GM10847 (cell line): ENCODE measurements around the gene NFIA.

Source experiments
- POLR2A ChIP-seq: IDR thresholded peaks from 2 replicates; pipeline ENCODE4 v1.6.1; 2011; ENCODE audit not compliant: insufficient read length; ENCODE audit errors: extremely low read depth

The NFIA gene

GRCh38 chr1:61482170-61482734 is 399.9 kb downstream of the NFIA start:
- no peak for TF ChIP-seq POLR2A

DNA sequence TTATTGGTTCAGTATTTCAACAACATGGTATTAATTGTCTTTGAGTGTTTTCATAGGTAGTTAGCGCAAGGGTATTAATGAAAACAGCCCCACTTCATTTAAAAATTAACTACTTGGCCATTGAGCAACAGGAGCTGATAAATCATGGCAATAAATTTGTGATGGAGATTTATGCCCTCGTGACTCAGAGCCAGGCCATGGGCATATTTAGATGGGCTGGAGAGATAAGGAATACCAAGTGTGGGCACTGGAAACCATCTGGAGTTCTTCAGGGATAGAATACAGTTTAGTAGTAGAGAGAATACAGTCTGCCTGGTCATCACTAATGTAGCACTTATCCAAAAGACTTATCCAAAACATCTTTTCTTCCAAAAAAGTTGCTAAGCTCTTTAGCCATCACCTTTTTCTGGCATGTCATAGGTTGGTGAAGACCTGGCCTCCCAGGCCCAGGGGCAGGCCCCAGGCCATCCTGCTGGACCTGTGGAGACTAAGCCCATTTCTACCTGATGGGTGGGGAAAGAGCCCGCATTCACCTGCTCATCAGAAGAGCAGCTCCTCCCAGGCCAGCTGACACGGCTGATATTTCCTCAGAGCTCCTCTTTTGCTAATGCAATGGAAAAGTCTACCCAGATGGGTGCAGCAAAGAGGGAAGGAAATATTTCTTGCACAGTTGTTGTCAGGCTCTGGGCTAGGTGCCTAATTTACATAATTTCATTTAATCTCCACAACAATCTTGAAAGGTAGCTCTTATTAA is 404.6 kb downstream of the NFIA start:
- no peak for TF ChIP-seq POLR2A

DNA sequence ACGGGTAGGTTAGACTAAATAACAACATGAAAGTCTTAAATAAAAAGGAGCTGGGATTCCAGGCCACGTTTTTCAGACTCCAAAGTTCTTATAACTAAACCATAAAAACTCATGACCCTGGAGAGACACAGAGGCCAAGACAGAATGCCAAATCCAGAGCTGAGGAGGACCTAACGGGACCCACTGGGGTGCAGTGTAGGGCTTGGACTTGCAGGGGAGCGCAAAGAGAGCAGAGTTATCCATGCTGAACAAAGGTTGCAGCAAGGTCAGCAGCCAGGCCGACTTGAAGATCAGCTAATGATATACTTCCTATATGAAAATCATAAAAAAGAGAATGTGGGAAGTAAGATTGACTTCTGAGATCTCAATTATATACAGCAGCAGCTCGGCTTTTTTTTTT is 405.4 kb downstream of the NFIA start:
- TF ChIP-seq POLR2A = no peak

GRCh38 chr1:61490924-61491323 is 408.6 kb downstream of the NFIA start:
- TF ChIP-seq POLR2A = no peak

GRCh38 chr1:61491497-61491896 is 409.1 kb downstream of the NFIA start:
- TF ChIP-seq POLR2A = no peak

DNA sequence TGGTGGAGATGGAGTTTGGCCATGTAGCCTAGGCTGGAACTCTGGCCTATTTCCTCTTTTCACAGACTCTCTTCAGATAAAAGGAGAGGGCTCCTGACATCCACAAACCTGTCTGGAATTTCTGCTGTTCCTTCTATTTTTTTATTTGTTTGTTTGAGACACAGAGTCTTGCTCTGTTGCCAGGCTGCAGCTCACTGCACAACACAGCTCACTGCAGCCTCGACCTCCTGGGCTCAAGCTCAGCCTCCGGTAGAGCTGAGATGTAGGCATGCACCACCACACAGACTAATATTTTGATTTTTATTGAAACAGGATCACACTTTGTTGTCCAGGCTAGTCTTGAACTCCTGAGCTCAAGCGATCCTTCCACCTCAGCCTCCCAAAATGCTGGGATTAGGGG is 411.6 kb downstream of the NFIA start:
- no peak for TF ChIP-seq POLR2A

GRCh38 chr1:61496501-61496900 is 414.1 kb downstream of the NFIA start:
- no peak for TF ChIP-seq POLR2A

DNA sequence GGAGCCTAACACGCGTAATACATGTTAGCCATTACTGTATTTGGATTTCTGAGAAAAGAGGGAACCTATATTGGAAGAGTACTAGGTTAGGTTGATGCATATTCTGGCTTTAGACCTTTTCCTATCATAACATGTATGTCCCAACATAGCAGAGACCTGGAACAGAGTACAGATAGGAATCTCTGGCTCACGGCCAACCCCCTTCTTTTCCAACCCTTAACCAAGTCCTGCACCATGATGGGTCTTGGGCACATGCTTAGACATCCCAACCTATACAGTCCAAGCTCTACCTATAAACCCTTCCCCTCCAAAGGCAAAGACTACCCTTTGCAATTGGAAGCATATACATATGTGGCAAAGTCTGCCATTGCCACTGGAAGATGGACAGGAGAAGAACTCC is 414.7 kb downstream of the NFIA start:
- TF ChIP-seq POLR2A = no peak

DNA sequence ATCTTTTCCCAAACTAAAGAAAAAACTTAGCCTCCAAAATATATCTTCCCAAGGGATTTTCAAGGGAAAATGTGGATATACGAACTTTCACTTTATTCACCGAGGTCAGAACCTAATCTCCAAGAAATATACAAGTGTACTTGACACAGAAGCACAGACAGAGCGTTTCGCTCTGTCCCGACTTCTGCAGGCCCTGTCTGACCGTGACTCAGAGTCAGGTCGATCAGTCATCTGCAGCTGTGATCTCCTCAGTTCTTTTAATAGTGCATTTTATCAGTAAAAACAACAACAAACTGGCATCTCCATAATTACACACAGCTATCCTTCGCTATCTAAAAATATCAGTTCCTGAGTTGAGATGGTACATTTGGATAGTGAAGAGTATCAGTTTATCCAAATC is 416.0 kb downstream of the NFIA start:
- no peak for TF ChIP-seq POLR2A

DNA sequence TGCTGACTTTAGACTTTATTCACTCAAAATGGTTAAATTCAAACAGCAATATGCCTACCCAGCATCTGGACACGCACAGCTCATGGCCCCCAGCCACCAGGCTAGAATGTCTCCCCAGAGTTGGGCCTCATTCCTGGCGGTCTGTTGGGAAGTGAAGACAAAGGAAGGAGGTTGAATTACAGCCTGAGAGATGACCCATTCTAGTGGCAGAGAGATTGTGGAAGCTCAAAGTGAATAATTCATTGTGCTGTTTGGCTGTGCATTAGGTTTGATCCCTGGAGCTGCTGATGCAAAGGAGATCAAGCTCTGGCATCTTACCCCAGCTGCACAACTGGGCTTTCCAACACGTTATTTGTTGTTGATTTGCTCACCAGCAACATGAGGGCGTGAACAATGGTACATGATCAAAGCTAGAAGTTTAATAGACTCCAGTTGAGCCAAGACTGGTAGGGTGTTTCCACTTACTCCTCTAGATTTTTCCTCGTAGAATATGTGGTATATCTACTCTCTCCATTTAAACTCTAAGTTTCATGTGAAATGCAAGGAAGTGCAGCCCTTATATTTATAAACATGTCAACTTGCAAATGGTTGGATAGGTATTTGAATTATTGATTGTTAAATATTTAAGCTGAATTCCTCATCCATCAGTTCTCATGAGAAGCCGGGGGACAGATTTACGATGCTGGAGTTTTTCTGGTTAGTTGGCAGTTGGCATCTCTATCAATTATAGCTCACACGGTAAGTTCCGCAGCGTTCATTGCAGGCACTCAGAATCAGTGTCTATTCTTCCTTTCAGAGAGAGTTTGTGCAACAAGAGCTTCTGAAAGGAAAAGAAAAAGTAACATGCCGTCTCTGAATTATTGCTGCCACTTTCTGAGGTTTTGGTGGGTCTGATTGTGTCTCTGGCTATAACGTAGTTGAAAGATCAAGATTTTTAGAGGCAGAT is 419.9 kb downstream of the NFIA start:
- TF ChIP-seq POLR2A = no peak

DNA sequence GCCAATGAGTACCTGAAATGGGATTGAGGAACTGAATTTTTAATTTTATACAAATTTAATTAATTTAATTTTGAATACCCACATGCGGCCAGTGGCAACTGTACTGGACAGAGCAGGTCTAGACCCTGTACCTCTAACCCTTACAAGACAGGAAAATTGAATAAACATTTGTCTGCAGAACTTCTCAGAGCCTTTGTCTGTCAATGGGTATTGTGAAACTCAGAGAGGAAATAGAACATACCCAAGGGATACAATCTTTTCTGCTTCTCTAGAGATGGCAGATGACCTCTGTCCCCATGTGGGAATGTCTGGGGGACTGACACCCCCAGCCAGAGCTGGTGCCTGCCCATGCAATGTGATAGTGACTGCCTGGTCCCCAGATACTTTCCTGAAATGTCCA is 421.9 kb downstream of the NFIA start:
- TF ChIP-seq POLR2A = no peak

DNA sequence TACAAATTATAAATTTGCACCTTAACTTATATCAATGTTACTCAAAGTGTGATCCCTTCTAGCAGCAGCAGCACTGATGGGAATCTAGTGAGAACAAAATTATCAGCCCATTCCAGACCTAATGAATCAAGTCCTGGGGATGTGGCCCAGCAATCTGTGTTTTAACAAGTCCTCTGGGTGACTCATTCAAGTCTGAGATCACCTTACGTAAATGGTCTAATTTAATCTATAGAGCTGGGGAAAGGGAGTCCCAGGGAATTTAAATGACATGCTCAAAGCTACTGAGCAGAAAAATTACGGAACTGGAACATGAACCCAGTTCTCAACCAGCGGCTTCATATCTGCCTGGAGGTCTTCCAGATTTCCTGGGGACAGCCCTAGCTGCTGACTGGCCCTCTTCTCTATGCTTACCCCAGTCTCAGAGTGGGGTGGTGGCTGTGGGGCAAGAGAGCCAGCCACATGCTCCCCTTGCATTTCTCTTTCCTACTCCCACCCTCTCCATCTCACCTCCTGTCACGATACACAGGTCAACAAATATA is 422.6 kb downstream of the NFIA start:
- no peak for TF ChIP-seq POLR2A

DNA sequence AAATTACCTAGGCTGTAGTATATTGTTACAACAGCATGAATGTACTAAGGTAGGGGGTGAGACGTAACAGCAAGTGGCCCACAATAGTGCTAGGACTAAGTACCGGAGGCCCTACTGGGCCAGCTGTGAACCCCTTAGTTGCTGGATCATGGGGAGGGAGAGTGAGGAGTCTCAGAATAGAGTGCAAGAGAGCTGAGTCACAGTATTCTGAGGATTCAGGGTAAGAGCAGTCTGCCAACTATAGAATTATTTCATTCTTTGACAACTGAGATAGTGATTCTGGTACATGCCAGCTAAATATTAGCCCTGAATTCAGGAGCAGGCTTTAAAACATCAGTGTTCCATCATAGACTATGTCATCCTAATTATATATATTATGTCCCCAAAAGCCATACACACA is 423.9 kb downstream of the NFIA start:
- TF ChIP-seq POLR2A = no peak

DNA sequence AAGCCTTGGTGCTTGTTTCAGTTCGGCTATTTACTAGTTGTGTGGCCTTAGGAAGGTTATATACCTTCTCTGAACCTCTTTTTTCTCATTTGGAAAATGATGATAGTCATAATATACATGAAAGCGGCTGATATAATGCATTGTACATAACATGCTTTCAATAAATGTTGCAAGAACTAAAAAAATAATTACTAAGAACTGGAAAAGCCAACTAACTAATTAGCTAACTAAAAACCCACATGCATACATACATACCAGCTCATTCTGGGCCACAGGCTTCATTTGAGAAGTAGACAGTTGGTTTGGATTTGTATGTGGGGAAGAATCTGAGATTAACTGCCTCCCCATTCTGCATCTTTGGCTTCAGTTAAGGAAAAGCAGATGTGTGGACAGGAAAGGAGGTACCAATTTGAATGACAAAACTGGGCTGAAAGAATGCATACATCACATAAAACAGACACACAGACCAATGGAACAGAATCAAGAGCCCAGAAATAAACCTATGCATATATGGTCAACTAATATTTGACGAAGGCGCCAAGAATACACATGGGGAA is 424.7 kb downstream of the NFIA start:
- TF ChIP-seq POLR2A = no peak
